ENCODE results near the gene RBBP8. TPM values are rescaled to one million over a fixed set of nuclear protein-coding genes. Genes with fewer than 3 reads are reported as not detected.
A peak's percentile ranks its signal among the peaks of the same experiment; 100 is the strongest.

The RBBP8 gene
- total RNA-seq, 1 experiment from 2014 or later: 33.3 TPM

DNA sequence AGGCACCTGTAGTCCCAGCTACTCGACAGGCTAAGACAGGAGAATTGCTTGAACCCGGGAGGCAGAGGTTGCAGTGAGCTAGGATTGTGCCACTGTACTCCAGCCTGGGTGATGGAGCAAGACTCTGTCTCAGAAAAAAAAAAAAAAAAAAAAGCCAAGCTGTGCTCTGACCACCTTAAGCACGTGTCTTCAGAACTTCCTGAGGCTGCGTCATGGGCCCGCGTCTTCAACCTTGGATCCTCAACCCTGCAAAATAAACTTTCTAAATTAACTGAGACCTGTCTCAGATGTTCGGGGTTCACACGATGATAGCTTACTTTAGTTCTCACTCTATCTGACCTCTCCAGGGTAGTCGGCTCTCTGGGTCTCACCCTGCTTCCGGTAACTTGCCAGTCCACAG, 136.4 kb downstream of the RBBP8 start:
- Mint-ChIP-seq H3K36me3 (no peaks in the 10 kb centered on the region), H3K4me1 (peaks cover 13% of the 10 kb centered on the region), H3K27ac (0 out of 2 replicates have a peak overlapping the region, but pooled peaks have one; percentile 9), H3K27me3 (ENCODE audit: low read depth) (no peaks in the 10 kb centered on the region), H3K9me3 (no peaks in the 10 kb centered on the region), H3K4me3 (no peak overlapping the region)
- DNase-seq (ENCODE audit: low spot score) (no peak), ATAC-seq (no peak)
- ChIA-PET POLR2A (interaction anchor here (0.6 kb wide), 3 partner anchors 9 to 1448 kb away, joined by 3 to 4 read pairs (median 3); no protein-coding TSS in a partner anchor), CTCF (interaction anchor here (0.6 to 1.4 kb wide), 5 partner anchors 9 to 240 kb away, joined by 3 to 5 read pairs (median 4); no protein-coding TSS in a partner anchor)
- TF ChIP-seq, protein P1, sequence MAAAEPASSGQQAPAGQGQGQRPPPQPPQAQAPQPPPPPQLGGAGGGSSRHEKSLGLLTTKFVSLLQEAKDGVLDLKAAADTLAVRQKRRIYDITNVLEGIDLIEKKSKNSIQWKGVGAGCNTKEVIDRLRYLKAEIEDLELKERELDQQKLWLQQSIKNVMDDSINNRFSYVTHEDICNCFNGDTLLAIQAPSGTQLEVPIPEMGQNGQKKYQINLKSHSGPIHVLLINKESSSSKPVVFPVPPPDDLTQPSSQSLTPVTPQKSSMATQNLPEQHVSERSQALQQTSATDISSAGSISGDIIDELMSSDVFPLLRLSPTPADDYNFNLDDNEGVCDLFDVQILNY (CRISPR knock-in tag; IDR thresholded peaks at IDR 0.05): no peak
- TF ChIP-seq, protein P2, sequence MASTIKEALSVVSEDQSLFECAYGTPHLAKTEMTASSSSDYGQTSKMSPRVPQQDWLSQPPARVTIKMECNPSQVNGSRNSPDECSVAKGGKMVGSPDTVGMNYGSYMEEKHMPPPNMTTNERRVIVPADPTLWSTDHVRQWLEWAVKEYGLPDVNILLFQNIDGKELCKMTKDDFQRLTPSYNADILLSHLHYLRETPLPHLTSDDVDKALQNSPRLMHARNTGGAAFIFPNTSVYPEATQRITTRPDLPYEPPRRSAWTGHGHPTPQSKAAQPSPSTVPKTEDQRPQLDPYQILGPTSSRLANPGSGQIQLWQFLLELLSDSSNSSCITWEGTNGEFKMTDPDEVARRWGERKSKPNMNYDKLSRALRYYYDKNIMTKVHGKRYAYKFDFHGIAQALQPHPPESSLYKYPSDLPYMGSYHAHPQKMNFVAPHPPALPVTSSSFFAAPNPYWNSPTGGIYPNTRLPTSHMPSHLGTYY (CRISPR knock-in tag; IDR thresholded peaks at IDR 0.05): no peak
- TF ChIP-seq, protein P3, sequence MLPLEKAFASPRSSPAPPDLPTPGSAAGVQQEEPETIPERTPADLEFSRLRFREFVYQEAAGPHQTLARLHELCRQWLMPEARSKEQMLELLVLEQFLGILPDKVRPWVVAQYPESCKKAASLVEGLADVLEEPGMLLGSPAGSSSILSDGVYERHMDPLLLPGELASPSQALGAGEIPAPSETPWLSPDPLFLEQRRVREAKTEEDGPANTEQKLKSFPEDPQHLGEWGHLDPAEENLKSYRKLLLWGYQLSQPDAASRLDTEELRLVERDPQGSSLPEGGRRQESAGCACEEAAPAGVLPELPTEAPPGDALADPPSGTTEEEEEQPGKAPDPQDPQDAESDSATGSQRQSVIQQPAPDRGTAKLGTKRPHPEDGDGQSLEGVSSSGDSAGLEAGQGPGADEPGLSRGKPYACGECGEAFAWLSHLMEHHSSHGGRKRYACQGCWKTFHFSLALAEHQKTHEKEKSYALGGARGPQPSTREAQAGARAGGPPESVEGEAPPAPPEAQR (CRISPR knock-in tag; IDR thresholded peaks at IDR 0.05): no peak

DNA sequence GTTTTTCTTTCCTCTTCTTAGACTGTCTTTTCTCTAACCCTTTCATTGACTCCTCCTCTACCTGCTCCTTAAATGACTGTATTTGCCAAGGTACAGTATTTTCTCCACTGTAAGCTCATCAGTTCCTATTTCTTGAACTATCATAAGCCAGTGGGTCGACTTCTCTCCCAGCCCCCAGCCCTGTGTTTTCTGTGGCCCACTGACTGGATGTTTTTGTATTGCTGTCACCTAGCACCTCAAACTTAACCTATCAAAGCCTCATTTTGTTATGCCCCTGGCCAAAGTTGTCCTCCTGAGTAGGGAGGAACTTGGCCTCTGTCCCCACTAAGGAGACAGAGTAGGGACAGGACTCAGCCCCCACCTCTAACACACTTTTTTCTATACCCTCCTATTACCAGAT, 136.8 kb downstream of the RBBP8 start:
- no peak for TF ChIP-seq ZBTB21 (CRISPR knock-in tag; IDR thresholded peaks at IDR 0.05; ENCODE audit: borderline replicate concordance)
- no peak for TF ChIP-seq SMAD3 (CRISPR knock-in tag; IDR thresholded peaks at IDR 0.05; ENCODE audit: borderline replicate concordance)
- no peak for TF ChIP-seq ATF1 (CRISPR knock-in tag; IDR thresholded peaks at IDR 0.05)
- TF ChIP-seq TEAD4 (CRISPR knock-in tag; IDR thresholded peaks at IDR 0.05): no peak
- TF ChIP-seq, protein P4, sequence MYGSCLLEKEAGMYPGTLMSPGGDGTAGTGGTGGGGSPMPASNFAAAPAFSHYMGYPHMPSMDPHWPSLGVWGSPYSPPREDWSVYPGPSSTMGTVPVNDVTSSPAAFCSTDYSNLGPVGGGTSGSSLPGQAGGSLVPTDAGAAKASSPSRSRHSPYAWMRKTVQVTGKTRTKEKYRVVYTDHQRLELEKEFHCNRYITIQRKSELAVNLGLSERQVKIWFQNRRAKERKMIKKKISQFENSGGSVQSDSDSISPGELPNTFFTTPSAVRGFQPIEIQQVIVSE (CRISPR knock-in tag; IDR thresholded peaks at IDR 0.05; ENCODE audit: borderline replicate concordance): no peak
- TF ChIP-seq, protein P5, sequence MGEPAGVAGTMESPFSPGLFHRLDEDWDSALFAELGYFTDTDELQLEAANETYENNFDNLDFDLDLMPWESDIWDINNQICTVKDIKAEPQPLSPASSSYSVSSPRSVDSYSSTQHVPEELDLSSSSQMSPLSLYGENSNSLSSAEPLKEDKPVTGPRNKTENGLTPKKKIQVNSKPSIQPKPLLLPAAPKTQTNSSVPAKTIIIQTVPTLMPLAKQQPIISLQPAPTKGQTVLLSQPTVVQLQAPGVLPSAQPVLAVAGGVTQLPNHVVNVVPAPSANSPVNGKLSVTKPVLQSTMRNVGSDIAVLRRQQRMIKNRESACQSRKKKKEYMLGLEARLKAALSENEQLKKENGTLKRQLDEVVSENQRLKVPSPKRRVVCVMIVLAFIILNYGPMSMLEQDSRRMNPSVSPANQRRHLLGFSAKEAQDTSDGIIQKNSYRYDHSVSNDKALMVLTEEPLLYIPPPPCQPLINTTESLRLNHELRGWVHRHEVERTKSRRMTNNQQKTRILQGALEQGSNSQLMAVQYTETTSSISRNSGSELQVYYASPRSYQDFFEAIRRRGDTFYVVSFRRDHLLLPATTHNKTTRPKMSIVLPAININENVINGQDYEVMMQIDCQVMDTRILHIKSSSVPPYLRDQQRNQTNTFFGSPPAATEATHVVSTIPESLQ (CRISPR knock-in tag; IDR thresholded peaks at IDR 0.05): no peak
- no peak for TF ChIP-seq ELF4 (CRISPR knock-in tag; IDR thresholded peaks at IDR 0.05; ENCODE audit: low read depth)
- TF ChIP-seq, protein P6, sequence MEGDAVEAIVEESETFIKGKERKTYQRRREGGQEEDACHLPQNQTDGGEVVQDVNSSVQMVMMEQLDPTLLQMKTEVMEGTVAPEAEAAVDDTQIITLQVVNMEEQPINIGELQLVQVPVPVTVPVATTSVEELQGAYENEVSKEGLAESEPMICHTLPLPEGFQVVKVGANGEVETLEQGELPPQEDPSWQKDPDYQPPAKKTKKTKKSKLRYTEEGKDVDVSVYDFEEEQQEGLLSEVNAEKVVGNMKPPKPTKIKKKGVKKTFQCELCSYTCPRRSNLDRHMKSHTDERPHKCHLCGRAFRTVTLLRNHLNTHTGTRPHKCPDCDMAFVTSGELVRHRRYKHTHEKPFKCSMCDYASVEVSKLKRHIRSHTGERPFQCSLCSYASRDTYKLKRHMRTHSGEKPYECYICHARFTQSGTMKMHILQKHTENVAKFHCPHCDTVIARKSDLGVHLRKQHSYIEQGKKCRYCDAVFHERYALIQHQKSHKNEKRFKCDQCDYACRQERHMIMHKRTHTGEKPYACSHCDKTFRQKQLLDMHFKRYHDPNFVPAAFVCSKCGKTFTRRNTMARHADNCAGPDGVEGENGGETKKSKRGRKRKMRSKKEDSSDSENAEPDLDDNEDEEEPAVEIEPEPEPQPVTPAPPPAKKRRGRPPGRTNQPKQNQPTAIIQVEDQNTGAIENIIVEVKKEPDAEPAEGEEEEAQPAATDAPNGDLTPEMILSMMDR (IDR thresholded peaks at IDR 0.05): no peak
- TF ChIP-seq NFATC4 (CRISPR knock-in tag; IDR thresholded peaks at IDR 0.05): no peak
- no peak for TF ChIP-seq PRRX2 (CRISPR knock-in tag; IDR thresholded peaks at IDR 0.05)
- no peak for TF ChIP-seq ZNF219 (CRISPR knock-in tag; IDR thresholded peaks at IDR 0.05; ENCODE audit: borderline replicate concordance)
- no peaks in the 10 kb centered on the region for H3K9me3 Mint-ChIP-seq
- ChIA-PET POLR2A (interaction anchor here (0.6 kb wide), 3 partner anchors 10 to 1447 kb away, joined by 3 to 4 read pairs (median 3); no protein-coding TSS in a partner anchor), CTCF (interaction anchor here (0.6 to 1.4 kb wide), 4 partner anchors 9 to 231 kb away, joined by 3 to 5 read pairs (median 4); no protein-coding TSS in a partner anchor)
- no peak for DNase-seq (ENCODE audit: low spot score)
- H3K27me3 Mint-ChIP-seq (ENCODE audit: low read depth): no peaks in the 10 kb centered on the region
- peaks cover 13% of the 10 kb centered on the region for H3K4me1 Mint-ChIP-seq
- no peaks in the 10 kb centered on the region for H3K36me3 Mint-ChIP-seq
- ATAC-seq: no peak
- H3K4me3 Mint-ChIP-seq: no peak overlapping the region
- 0 out of 2 replicates have a peak overlapping the region, but pooled peaks have one; percentile 9 for H3K27ac Mint-ChIP-seq
